WTC11 (cell line): Measurements from ENCODE around the gene PDE11A.

Experiments
- CREM ChIP-seq: sonication (generic); formaldehyde crosslinking; IDR thresholded peaks from 2 replicates; pipeline ENCODE4 v1.8.1; 2022; ENCODE audit warnings: mild to moderate bottlenecking, missing genetic modification reagents, moderate library complexity
- CTCF ChIP-seq: fragments of 200-600 bp; IDR thresholded peaks from 2 replicates; pipeline ENCODE4 v1.8.0; 2022; ENCODE audit warnings: antibody characterized with exemption
- MAX ChIP-seq: sonication (generic); formaldehyde crosslinking; IDR thresholded peaks from 2 replicates; pipeline ENCODE4 v1.8.0; 2022; ENCODE audit warnings: mild to moderate bottlenecking, missing genetic modification reagents
- NFYB ChIP-seq: sonication (generic); formaldehyde crosslinking; conservative IDR thresholded peaks from 2 replicates; pipeline ENCODE4 v1.8.0; 2022; ENCODE audit warnings: low read depth, missing genetic modification reagents
- SMAD3 ChIP-seq: sonication (generic); formaldehyde crosslinking; IDR thresholded peaks from 2 replicates; pipeline ENCODE4 v1.8.0; 2022; ENCODE audit warnings: missing genetic modification reagents, mild to moderate bottlenecking, borderline replicate concordance
- SP1 ChIP-seq: sonication (generic); formaldehyde crosslinking; conservative IDR thresholded peaks from 2 replicates; pipeline ENCODE4 v1.8.1; 2022; ENCODE audit warnings: missing genetic modification reagents
- USF1 ChIP-seq: sonication (generic); formaldehyde crosslinking; IDR thresholded peaks from 2 replicates; pipeline ENCODE4 v1.8.0; 2022; ENCODE audit warnings: mild to moderate bottlenecking, missing genetic modification reagents
- USF2 ChIP-seq: sonication (generic); formaldehyde crosslinking; IDR thresholded peaks from 2 replicates; pipeline ENCODE4 v1.8.1; 2023; ENCODE audit warnings: mild to moderate bottlenecking, missing genetic modification reagents, moderate library complexity
- ZBTB21 ChIP-seq: sonication (generic); formaldehyde crosslinking; IDR thresholded peaks from 2 replicates; pipeline ENCODE4 v1.8.1; 2023; ENCODE audit warnings: mild to moderate bottlenecking, missing genetic modification reagents, borderline replicate concordance
- ZNF423 ChIP-seq: fragments of 250-450 bp; sonication (Bioruptor Pico); IDR thresholded peaks from 2 replicates; pipeline ENCODE4 v2.1.2; 2022; ENCODE audit warnings: mild to moderate bottlenecking, moderate library complexity
- TF ChIP-seq, protein P1 (sequence below): sonication (generic); formaldehyde crosslinking; conservative IDR thresholded peaks from 2 replicates; pipeline ENCODE4 v1.8.1; 2022; ENCODE audit warnings: mild to moderate bottlenecking, missing genetic modification reagents
- TF ChIP-seq, protein P2 (sequence below): sonication (generic); formaldehyde crosslinking; IDR thresholded peaks from 2 replicates; pipeline ENCODE4 v1.8.1; 2022; ENCODE audit warnings: missing genetic modification reagents, borderline replicate concordance

DNA sequence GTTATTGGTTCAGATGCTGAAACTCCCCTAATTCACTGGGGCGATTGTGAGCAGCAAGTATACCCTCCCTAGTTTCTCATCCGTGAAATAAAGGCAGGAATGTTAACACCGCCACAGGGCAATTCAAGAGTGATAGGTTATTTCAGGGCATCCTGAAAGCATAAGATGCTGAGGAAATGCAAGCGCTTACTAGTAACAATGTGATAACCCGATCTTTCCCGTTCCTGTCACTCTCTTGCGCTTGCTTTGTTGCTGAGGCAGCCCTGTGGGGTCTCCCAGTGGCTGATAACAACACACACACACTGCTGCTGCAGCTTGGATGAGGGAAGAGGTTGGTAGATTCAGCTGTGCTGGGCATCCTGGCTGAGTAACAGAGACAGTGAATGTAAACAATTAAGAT, 420.7 kb downstream of the PDE11A start:
- TF ChIP-seq CTCF: no peak
- TF ChIP-seq, protein P1, sequence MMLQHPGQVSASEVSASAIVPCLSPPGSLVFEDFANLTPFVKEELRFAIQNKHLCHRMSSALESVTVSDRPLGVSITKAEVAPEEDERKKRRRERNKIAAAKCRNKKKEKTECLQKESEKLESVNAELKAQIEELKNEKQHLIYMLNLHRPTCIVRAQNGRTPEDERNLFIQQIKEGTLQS: no peak
- no peak for TF ChIP-seq USF2 (CRISPR knock-in tag)
- TF ChIP-seq SP1 (CRISPR knock-in tag): no peak
- TF ChIP-seq, protein P2, sequence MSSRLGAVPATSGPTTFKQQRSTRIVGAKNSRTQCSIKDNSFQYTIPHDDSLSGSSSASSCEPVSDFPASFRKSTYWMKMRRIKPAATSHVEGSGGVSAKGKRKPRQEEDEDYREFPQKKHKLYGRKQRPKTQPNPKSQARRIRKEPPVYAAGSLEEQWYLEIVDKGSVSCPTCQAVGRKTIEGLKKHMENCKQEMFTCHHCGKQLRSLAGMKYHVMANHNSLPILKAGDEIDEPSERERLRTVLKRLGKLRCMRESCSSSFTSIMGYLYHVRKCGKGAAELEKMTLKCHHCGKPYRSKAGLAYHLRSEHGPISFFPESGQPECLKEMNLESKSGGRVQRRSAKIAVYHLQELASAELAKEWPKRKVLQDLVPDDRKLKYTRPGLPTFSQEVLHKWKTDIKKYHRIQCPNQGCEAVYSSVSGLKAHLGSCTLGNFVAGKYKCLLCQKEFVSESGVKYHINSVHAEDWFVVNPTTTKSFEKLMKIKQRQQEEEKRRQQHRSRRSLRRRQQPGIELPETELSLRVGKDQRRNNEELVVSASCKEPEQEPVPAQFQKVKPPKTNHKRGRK (CRISPR knock-in tag): no peak
- no peak for TF ChIP-seq MAX (CRISPR knock-in tag)
- TF ChIP-seq NFYB: no peak
- TF ChIP-seq CREM (CRISPR knock-in tag): no peak
- TF ChIP-seq USF1 (CRISPR knock-in tag): no peak
- no peak for TF ChIP-seq ZBTB21 (CRISPR knock-in tag)
- TF ChIP-seq ZNF423: no peak
- no peak for TF ChIP-seq SMAD3 (CRISPR knock-in tag)
